Measurements from ENCODE around the gene PIP4K2C. TPM values are rescaled to one million over a fixed set of nuclear protein-coding genes. Genes with fewer than 3 reads are reported as not detected.

PIP4K2C gene
- total and polyA plus RNA-seq, 8 donors: 17.0 to 44.1 (median 21.8) TPM

- no peak for DNase-seq
- Histone ChIP-seq H3K4me3 (no peak overlapping the region), H3K27ac (no peak overlapping the region), H3K4me1 (peaks cover 13 to 33% of the 10 kb centered on the region in 2 donors), H3K36me3 (no peaks in the 10 kb centered on the region), H3K9me3 (no peaks in the 10 kb centered on the region), H3K27me3 (peaks cover 60 to 100% of the 10 kb centered on the region in 2 donors)
- intact Hi-C loops (cut with DNase I): no loop called here
- TF ChIP-seq CTCF (IDR thresholded peaks at IDR 0.05): no peak
- no peak for ATAC-seq
Observed at GRCh38 chr12:57625261-57626032, 34.5 kb downstream of the PIP4K2C start.

DNA sequence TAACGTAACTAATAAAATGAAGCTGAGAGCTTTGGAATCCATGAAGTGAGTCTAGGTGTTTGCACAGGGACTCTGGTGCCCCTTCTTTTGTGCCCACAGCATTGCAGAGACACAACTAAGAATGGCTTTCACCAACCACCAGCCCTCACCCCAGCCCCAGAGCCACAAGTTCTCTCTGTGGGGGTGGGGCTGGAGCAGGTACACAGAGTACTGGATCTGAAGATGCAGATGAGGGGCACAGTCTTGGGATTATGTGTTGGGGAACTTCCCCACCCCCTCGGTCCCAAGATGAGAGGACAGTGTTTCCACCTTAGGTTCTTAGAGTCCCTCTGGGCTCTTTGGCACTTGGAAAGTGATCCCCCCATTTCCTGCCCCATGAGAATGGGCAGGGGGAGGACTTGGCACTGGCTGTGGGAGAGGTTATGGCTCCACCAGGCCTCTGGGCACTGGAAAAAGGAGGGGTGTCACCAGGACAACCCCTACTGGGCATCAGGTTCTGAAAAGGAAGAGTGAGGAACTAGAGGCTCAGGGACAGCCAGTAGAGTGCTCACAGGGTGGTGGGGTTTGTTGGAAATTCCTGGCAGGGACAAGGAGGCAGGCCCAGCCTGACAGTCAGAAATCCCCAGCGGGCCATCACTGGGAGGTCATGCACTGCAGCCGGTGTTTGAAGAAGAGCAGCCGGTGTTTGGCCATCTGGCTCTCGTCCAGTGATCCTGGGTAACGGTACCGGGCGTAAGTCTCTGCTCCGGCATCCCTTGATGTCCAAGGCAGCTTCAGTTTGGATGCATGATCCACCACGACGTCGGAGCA is 35.3 kb downstream of the PIP4K2C start:
- intact Hi-C loops (cut with DNase I): no loop called here
- Histone ChIP-seq H3K36me3 (no peaks in the 10 kb centered on the region), H3K27me3 (peaks cover 58 to 100% of the 10 kb centered on the region in 2 donors), H3K4me3 (no peak overlapping the region), H3K9me3 (no peaks in the 10 kb centered on the region), H3K27ac (no peak overlapping the region), H3K4me1 (peaks cover 9 to 25% of the 10 kb centered on the region in 2 donors)
- ATAC-seq (no peak), DNase-seq (no peak)
- no peak for TF ChIP-seq CTCF (IDR thresholded peaks at IDR 0.05)

GRCh38 chr12:57626921-57627445 is 36.0 kb downstream of the PIP4K2C start:
- H3K27ac ChIP-seq: no peak overlapping the region
- DNase-seq (no peak), ATAC-seq (no peak)
- intact Hi-C loops (cut with DNase I): no loop called here
- H3K9me3 ChIP-seq: no peaks in the 10 kb centered on the region
- no peak overlapping the region for H3K4me3 ChIP-seq
- no peaks in the 10 kb centered on the region for H3K36me3 ChIP-seq
- TF ChIP-seq CTCF (IDR thresholded peaks at IDR 0.05): no peak
- H3K4me1 ChIP-seq: peaks cover 5 to 21% of the 10 kb centered on the region in 2 donors
- peaks cover 60 to 100% of the 10 kb centered on the region in 2 donors for H3K27me3 ChIP-seq

DNA sequence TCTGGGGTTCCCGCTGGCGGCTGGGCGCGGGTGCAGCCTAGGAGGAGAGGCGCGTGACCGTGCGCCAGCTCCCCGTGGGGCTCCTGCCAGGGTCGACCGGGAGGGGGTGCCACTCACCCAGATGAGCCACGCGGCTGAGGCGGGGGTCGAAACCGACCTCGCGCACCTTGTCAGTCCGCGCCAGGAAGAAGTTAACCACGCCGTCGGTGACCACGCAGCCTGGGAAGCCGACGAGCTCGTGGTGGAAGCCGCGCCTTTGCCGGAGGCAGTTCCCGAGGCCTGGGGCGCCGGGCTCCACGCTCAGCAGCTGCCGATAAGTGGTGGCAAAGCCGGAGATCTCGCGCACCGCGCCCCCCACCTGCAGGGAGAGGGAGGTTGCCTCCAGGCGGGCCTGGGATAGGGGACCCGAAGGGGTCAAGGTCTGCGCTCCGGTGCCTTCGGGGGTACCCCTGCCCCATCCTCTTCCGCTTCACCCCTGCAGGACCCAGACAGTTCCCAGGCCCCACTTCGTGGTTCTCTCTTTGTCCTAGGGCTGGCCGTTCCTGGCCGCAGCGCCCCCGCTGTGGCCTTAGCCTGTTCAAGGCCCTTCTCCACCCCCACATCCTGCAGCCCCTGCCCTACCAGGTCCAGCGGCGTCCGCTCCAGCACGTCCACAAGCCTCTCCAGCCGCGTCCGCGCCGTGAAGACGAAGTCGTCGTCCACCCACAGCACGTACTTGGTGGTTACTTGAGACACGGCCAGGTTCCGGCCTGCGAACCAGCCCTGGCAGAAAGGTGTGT is 36.7 kb downstream of the PIP4K2C start:
- Histone ChIP-seq H3K27ac (no peak overlapping the region), H3K4me1 (peaks cover 5 to 23% of the 10 kb centered on the region in 2 donors), H3K27me3 (peaks cover 63 to 100% of the 10 kb centered on the region in 2 donors), H3K4me3 (no peak overlapping the region), H3K36me3 (no peaks in the 10 kb centered on the region), H3K9me3 (no peaks in the 10 kb centered on the region)
- no peak for DNase-seq
- no peak for ATAC-seq
- TF ChIP-seq CTCF (IDR thresholded peaks at IDR 0.05): no peak
- intact Hi-C loops (cut with DNase I): no loop called here
